A549 treated with Mapracorat at 1 μM for 4 hours (cell line): ENCODE measurements around the gene ERICH2. TPM values are rescaled to one million over a fixed set of nuclear protein-coding genes. Genes with fewer than 3 reads are reported as not detected.

Experiments used
- total RNA-seq: library from RNA; stranded (reverse); fragments of 200-300 nt; extraction: Qiagen RNA extraction; gene quantifications from 5 replicates; pipeline ENCODE4 v1.2.3, GENCODE V29; 2022

ERICH2 gene, protein sequence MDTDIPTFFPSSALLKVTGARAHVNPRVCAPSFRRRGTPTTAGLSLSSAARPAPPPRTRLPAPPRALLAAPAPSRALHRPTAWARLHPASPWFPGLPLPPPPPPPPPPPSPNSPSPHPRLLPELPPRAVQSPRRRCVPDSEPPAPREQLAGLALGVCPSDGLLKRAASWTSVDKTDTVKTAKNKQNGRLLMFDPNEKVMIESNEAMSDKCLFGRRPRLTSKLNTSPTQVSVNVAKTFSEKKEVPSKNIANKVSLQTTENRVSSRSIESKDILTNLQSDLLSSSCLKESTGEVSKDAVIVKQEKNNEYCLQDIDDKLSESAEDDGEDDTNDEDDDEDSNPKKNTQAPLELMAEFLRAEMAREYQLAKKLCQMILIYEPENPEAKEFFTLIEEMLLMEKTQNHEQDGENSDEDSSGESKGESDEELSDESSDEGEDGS
- total RNA-seq, result not detected in 5 replicates

DNA sequence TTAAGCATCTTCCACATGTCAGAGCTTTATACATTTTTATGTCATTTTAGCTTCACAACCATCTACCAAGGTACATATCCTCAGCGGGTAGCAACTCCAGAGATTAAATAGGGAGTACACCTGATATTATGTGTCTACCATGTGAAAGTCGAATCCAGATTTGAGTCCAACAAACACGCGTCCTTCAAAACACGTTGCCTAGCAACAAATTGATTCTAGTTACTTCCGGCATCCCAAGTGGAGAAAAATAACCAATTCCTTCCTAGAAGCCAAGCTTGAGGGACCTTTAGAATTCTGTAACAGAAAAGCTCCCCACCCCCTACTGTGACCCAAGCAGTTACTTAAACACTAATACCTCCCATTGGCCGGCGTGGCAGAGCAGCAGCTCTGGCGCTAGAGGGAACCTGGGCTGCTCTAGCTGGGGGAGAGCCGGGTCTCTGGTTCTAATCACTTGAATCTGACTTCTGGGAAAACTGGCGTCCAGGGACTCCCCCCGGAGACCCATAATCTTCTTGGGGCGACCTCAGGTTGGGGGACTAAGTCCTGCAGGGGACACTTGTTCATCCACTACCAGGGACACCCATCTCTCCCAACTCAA, at the start of gene ERICH2:
ERICH2 (plus strand) TSS at position 371 of the 598 bp plus-strand sequence. CDS start 304 bp downstream, outside the sequence.

DNA sequence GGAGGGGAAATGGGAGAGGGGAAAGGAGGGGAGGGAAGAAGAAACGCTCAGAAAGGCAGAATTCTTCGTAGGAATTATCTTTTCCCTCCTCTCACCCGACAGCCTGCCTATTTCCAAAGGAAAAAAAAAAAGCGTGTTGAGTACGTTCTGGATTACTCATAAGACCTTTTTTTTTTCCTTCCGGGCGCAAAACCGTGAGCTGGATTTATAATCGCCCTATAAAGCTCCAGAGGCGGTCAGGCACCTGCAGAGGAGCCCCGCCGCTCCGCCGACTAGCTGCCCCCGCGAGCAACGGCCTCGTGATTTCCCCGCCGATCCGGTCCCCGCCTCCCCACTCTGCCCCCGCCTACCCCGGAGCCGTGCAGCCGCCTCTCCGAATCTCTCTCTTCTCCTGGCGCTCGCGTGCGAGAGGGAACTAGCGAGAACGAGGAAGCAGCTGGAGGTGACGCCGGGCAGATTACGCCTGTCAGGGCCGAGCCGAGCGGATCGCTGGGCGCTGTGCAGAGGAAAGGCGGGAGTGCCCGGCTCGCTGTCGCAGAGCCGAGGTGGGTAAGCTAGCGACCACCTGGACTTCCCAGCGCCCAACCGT, 46.4 kb downstream of the ERICH2 start, which contains the start of gene GAD1:
GAD1 (plus strand) TSS at position 384 of the 589 bp plus-strand sequence. CDS start 1,705 bp downstream, outside the sequence.

Other genes starting within 250 kb of the ERICH2 start
- gene SP5, start 55.0 kb upstream of the ERICH2 start, total RNA-seq, result 0.06 TPM in 1 of 5 replicates, not detected in the others
- gene GAD1, start 46.5 kb downstream of the ERICH2 start, total RNA-seq, result 0.26 to 0.83 TPM (median 0.76 TPM) in 5 replicates
- 82.2 to 106 TPM (median 88.9 TPM) in 5 replicates for gene GORASP2, start 158.9 kb downstream of the ERICH2 start, total RNA-seq